Fibroblast of the aortic adventitia (primary cell): ENCODE results near the gene SNX7. TPM values are rescaled to one million over a fixed set of nuclear protein-coding genes. Genes with fewer than 3 reads are reported as not detected.

ENCODE experiments used
- DNase-seq: peaks from one replicate; pipeline ENCODE4 v3.0.0-alpha.2; 2010; ENCODE audit warnings: low read depth
- H3K4me3 ChIP-seq: 2 replicates; pipeline ENCODE4 v1.5.1; 2011; ENCODE audit warnings: low read depth, mild to moderate bottlenecking, control low read depth, low read length, moderate library complexity
- total RNA-seq: library from RNA; depleted of rRNA; stranded (reverse); fragments of >200 nt; gene quantifications from 2 replicates; pipeline ENCODE4 v1.2.3, GENCODE V29; 2012; ENCODE audit warnings: low replicate concordance
- TF ChIP-seq, protein P1 (sequence below): IDR thresholded peaks from 2 replicates; pipeline ENCODE4 v1.5.1; 2011; ENCODE audit warnings: mild to moderate bottlenecking, low read length, control low read depth, inconsistent platforms; ENCODE audit not compliant: insufficient read depth

The SNX7 gene
- total RNA-seq, 1 donor: 83.0 TPM

DNA sequence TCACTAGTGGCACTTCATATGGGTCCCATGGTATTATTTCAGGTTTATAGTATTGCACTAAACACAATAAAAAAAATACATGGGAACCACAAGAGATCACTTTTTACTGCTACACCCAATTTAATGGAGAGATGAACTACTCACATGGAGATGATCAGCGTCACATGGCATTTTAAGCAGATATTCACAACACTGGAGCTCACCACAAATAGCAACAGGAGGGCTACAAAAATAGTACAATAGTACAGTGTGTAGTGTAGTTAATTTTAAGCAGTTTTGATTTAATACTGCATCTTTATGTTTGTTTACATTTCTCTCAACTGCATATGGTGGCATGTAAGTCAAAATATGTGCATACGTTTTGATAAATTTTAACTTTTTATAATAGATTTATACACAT is 31.0 kb downstream of the SNX7 start:
- TF ChIP-seq, protein P1, sequence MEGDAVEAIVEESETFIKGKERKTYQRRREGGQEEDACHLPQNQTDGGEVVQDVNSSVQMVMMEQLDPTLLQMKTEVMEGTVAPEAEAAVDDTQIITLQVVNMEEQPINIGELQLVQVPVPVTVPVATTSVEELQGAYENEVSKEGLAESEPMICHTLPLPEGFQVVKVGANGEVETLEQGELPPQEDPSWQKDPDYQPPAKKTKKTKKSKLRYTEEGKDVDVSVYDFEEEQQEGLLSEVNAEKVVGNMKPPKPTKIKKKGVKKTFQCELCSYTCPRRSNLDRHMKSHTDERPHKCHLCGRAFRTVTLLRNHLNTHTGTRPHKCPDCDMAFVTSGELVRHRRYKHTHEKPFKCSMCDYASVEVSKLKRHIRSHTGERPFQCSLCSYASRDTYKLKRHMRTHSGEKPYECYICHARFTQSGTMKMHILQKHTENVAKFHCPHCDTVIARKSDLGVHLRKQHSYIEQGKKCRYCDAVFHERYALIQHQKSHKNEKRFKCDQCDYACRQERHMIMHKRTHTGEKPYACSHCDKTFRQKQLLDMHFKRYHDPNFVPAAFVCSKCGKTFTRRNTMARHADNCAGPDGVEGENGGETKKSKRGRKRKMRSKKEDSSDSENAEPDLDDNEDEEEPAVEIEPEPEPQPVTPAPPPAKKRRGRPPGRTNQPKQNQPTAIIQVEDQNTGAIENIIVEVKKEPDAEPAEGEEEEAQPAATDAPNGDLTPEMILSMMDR: no peak
- H3K4me3 ChIP-seq: no peak overlapping the region
- no peak for DNase-seq

DNA sequence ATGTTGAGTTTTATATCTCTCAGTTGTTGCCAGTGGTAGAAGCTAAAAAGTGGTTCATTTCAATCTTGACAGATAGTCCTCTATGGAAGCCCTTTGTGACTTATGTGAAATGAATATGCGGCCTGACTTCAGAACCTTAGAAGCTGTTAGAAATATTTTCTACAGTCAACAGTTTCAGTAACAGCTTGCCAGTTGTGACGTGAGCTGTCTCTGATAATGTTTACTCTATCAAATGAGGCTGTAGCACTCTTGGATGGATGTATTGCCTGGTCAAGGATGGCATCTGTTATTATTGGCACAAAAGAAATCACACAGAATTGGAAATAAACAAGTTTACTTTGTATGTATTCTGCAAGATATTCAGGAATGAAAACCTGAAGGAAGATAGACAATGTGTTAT is 31.9 kb downstream of the SNX7 start:
- H3K4me3 ChIP-seq: no peak overlapping the region
- DNase-seq: no peak
- TF ChIP-seq, protein P1: no peak

DNA sequence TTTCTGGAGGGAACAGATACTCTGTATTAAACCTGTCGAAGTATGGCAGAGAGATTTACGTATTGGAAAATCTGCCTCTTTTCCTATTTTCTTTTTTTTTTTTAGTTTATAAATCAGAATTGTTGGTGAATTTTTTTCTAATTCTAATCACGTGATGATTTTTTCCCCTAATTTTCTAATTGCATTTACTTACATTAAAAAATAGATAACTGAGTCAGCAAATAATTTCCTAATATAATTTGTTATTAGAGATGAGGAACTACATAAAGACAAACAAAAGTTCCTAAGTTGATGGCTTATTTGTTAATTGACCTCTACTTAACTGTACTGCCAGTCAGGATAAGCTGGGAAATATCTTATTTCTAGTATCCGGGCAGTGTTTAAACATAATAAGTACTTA is 34.6 kb downstream of the SNX7 start:
- H3K4me3 ChIP-seq: no peak overlapping the region
- no peak for DNase-seq
- TF ChIP-seq, protein P1: no peak

DNA sequence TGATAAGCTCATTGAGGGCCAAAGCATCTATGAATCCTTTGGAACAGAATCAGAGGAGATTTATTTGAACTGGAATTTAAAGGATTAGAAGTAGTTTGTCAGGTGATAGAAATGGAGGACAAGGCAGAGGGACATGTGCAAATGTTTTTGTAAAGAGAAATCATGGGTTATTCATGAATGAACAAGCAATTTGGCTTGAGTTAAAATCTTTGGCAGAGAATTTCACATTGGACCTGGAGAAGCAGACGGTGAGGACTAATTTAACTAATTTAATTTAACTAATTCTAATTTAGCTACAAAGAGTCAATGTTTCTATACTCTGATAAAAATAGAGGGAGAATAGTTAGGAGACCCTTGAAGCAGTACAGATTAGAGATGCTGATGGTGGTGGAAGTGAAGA is 36.3 kb downstream of the SNX7 start:
- DNase-seq: no peak
- H3K4me3 ChIP-seq: no peak overlapping the region
- TF ChIP-seq, protein P1: no peak

DNA sequence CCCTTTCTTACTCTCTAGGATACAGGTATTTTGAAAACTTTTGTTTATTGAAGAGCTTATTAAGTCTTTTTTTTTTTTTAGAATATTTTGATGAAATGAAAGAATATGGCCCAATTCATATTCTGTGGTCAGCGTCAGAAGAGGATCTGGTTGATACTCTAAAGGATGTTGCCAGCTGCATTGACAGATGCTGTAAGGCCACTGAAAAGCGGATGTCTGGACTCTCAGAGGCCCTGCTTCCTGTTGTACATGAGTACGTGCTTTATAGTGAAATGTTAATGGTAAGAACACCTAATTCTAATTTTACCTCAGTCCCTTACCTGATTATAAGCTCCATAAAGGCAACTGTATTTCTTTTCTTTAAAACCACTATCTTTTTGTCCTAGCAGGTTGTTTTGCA is 37.1 kb downstream of the SNX7 start:
- TF ChIP-seq, protein P1: no peak
- no peak overlapping the region for H3K4me3 ChIP-seq
- no peak for DNase-seq

DNA sequence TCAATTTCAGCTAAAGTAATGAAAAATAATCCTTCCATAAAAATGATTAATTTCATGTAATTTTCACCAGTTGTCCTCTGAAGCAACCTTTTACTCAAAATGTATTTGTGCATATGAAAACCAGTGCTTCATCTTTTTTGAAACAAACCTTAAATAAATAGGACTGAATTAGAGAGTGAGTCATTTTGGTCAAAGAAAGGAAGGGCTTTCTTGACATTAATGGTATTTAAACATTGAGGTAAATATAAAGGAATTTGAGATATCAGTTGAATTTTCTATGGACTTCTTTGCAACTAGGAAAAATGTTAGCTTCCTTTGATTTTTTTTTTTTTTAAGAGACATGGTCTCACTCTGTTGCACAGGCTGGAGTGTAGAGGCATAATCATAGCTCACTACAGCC is 38.7 kb downstream of the SNX7 start:
- DNase-seq: peak; percentile 30
- TF ChIP-seq, protein P1: no peak
- no peak overlapping the region for H3K4me3 ChIP-seq

DNA sequence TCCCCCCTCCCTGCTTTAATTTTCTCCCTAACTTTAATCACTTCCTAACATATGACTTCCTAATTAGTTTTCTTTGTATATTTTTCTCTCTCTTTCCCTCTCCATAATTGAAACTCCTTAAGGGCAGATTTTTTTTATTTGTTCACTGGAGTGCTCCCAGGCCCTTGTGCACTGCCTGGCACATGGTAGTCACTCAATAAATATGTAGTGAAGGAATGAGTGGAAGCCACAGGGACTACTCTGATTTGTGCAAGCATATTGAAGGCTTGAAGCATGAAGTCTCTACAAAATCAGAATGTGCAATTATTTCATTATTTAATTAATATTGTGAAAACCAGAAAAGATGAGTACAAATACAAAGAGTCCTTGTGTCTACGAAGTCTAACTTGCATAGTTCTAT is 41.5 kb downstream of the SNX7 start:
- TF ChIP-seq, protein P1: no peak
- no peak overlapping the region for H3K4me3 ChIP-seq
- peak; percentile 29 for DNase-seq
